COR-L47 (cell line): Measurements from ENCODE around the gene MACROD2.

Experiments used
- DNase-seq: peaks from one replicate; lab custom pipeline; 2025; lab: John Stamatoyannopoulos, UW

The MACROD2 gene

DNA sequence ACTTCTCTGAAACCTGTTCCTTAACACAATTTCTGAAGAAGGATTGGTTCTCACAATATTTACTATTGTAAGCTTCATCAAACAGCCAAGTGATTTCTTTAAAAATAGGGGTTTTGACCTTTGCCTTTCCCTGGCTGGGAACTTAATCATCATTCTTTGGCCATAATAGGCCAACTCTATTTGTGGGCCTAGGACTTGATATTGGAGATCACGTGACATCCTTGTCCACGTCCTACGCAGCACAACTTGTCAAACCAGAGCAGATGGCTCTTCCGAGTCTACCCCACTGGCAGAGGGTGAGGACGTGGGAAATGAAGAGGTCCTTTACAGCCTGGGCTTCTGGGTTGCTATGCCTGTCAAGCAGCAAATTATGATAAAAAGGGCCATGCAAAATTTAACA is 1547.3 kb downstream of the MACROD2 start:
- DNase-seq = no peak

DNA sequence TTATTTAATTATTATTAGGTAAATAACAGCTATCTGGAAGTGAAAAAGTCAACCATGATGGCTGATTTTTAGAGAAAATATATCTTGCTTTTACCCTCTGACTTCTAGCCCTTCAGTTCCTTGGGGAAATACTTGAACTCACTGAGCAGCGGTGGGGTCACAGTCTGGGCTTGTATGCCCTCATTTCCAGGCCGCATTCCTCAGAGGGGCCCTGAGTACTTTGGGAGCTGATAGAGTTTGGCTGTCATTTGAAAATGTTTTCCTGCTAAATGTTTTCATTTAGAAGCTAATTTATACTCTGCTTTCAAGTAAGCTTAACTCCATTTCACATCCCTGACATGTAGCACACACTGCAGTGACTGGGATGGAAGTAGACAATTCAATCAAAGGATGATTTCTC is 1549.4 kb downstream of the MACROD2 start:
- DNase-seq = no peak

DNA sequence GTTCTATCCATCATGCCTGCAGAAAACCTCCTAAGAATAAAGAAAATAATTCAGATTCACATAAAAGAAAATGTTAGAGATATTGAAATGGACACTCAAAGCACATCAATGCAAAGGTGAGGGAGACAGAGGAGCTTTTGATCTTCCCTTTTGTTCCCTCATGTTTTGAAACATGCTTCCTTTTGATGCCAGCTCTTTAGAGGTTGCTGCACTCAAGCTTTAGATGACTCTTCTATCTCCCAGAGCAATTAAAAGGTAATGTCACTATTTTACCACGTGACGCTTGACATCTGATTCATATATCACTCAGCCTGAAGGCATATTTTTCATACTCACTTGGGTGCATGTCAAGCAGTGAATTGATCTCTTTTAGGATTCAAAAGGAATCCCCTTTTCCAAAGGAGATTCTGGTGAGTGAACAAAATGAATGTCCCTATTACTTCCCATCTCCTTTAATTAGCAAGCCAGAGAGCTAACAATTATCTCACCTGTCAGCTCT is 1551.3 kb downstream of the MACROD2 start:
- DNase-seq = no peak

DNA sequence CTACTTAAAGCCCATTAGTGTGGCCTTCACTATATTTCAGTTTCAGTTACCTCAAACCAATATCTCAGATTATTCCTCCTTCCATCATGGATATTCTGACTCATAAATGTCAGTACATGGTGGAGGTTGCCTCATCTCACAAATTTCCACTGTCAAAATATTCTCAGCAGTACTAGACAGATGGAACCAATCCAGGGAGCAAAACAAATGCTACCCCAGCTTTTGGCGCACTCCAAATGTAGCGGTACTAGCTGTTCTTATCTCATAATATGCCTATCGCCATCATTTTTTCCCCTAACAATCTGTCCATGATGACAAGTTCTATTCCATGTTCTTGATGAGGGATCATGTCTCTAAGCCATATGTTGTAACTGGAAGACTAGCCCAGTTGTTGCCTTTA is 1551.8 kb downstream of the MACROD2 start:
- no peak for DNase-seq

DNA sequence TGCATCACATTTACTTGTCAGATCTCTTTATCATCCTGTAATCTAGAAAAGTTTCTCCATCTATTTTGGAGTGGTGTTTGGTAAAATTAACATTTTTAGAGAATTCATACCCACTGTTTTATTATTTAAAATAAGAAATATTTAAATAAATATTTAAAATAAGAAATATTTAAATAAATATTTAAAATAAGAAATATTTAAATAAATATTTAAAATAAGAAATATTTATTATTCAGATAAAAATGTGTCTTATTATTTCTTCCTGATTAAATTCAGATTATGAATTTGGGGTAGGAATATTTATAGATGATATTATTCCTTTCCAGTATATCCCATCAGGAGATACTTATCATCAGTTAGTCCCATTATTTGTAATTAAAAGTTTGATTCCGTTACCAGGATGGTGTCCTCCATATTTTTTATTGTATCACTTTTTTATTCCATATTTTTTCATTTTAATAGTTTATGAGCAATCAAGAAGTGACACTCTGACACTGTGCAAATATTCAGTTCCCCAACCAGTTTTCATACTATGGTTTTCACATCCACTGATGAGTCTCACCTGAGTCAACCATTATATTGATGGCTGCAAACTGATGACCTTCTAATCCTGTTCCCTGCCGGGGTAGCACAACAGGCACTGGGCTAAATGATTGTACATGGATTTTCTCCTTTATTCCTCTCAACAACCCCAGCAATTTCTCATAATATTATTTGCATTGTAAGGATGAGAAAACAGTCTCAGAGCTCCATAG is 1555.0 kb downstream of the MACROD2 start:
- DNase-seq = no peak

DNA sequence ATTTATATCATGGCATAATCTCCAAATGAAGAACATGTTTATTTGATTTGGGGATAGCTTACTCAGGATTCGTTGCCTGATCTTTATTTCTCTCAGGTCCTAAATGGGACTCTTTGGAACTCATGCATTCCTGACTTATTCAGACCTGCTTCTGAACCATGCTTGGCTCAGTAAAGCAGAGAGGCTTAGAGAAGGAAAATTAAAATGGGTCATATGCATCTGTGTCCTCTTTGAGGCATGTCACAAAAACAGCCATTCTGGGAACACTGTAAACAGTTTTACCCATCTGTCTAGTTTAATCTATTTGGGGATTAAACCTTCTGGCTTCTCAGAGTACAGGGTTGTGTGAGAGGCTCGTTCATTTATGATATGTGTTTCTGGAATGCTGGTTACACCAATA is 1560.6 kb downstream of the MACROD2 start:
- no peak for DNase-seq

DNA sequence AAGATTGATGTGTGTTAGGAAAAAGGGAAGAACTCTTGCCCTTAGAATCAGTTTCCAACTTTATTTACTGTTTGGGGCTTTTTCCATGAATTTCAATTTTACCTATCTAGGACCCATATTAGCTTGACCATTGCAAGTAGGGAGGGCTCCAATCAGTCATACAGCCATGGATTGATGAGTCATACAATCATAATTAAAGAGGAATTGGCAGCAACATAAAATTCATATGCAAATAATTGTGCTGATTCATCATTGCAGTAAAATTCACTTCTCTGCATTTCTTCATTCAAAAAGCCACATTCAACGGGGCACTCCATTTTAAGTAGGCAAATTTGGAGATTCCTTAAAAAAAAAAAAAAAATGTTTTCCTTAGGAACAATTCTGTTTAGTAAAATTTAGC is 1561.6 kb downstream of the MACROD2 start:
- no peak for DNase-seq

DNA sequence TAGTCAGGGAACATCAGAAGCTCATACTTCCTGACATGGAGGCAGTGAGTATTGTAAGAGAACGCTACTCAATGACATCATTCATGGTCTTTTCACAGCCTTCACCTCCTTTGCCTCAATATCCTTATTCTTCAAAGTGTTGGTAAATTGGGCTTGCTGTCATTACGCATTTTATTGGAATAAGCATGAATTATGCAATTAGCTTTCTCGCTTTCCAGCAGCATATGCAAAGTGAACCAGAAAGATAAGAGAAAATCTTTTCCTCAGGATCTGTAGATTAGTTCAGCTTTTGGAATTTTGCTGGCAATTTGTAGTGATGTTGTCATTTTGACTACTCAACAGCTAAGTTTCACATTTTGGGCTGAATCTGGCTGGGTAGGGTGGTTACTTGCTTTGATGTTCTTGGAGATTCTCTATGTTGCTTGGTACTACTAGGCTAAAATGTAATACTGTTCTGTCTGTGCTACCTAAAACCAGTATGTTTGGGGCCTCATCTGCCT is 1565.8 kb downstream of the MACROD2 start:
- DNase-seq = no peak

DNA sequence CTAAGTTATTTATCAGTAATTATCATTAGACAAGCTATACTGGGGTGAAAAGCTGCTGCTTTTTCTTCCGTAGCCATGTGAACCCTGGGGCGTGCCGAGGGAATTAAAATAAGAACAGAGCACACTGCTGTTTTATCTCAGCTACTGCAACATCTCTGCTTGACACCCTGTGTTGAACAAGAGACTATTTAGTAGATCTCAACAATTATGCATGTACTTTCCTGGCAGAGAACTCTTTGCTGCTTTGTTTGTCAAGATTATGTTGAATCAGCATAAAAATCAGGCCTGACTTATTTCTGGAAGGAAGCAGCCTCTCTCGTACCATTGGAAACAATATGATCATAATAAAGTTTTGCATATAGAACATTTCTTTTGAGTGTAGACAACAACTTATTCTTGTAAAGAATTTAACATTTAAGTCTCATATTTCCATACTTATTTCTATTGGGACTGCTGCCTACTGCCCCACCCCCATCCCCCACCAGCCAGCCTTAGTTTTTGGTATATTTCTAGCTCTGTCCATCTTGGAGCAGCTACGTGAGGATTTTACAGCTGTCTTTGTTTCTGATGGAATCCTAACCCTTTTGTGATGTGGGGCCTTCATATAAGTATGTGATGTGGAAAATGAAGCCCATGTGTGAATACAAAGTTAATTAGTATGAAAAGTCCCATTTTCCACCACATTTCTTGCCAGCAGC is 1566.5 kb downstream of the MACROD2 start:
- DNase-seq = no peak

DNA sequence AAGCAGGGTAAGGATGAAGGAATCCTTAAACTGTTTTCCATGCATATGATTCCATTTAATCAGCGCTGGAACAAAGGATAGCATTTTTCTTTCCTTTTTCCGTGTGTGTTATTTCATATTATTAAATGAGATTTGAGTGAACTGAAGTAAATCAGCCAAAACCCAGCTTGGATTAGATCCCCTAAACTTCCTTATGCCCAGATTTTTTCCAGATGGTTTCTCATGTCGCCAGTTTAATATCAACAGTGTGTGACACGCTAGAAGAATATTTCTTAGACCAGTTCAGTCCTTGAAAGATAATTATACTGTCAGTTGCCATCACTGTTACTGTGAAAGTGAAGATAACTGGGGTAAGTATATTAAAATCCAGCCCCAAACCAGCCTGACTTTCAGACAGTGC is 1568.5 kb downstream of the MACROD2 start:
- no peak for DNase-seq

DNA sequence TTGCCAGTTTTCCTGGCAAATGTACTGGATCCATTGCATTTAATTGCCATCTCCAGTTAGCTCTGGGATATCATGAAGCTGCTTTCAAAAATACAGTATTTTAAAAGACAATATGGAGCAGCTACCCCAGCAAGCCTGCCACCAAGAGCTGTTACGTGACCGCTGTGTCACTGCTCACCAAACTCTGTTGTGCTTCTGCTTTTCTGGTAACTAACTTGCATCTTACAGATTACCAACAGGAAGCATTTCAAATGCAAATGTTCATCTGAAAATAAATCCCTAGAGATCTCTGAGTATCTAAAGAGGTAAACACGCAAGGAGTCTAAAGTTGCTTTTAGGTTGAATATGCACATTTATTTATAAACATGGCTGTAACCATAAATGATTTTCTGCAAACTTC is 1569.7 kb downstream of the MACROD2 start:
- DNase-seq = no peak

DNA sequence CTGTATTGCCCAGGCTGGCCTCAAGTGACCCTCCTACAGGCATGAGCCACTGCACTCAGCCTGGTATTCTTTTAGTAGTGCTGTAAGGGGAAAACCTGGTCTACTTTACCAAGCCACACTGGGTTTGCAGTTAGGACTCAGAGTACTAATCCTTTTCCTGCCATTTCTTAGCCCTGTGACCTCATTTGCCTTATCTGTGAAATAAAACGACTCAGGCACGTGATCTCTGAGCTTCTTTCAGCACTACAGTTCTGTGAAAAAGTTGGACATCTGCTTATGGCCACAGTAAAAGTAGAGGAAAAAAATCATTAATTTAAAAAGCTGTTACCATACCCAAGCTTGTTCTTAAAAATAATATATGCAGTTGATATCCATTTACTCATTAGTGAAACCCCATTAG is 1570.5 kb downstream of the MACROD2 start:
- no peak for DNase-seq

DNA sequence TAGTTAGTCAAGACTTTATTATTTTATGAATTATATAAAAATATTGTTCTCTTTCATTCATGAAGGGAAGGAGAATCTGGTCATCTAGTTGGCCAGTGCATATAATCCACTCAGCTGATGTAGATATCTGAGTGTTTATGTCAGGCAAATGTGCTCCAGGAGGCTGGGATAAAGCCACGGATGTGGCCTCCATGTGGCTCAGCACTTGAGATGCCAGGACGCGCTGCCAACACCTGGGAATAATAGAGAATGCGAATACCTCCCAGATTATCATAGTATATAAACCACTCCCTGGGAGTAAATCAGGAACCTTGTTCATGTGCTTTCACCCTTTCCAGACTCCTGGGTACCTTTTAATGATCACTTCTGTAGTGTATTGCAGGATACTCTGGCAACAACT is 1571.9 kb downstream of the MACROD2 start:
- DNase-seq = no peak

DNA sequence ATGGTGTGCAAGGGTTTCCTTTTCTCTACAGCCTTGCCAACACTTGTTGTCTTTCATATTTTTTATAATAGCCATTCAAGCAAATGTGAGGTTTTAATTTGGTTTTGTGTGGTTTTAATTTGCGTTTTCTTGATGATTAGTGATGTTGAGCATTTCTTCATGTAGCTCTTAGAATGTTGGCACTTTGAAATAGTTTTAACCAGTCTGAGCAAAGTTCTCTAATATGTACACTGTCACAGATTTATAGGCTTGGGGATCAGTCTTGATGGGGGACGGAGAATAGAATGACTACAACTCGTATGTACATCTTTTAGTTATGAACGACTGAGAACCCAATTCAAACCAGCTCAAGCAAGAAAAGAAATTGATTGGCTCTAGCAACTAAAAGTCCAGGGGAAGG is 1574.8 kb downstream of the MACROD2 start:
- no peak for DNase-seq

DNA sequence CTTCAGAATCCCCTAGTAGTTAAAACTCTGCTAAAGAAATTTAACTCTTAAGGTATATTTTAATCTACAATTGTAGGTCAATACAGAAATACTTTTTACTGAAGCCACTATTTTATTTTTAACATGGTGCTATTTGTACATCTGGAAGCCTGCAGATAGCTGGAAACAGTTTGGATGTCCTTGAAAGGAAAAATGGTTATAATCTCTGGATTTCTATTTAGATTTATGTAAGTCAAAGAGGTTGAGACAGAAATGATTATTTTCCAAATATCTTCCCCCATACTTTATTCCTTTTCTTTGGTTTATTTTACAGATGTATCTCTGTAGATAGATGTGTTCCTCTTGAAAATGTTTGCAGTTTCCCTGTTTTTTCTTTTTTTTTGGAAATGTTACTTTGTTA is 1575.7 kb downstream of the MACROD2 start:
- DNase-seq = no peak

DNA sequence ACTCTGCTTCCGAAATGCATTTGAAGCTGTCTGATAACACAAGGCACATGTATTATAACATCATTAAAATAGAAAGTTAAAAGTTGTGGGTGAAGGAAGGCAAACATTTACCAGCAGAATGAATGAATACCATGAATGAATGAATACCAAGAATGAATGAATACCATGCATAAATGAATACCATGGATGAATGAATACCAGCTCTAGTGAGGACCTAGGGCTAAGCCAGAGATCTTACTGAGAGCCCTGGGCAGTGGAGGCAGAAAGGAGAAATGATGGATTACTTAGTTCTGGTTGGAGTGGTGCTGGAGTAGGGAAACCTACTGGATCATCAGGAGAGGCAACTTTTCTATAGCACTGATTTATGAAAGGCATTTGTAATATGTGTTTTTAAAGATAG is 1579.9 kb downstream of the MACROD2 start:
- no peak for DNase-seq

DNA sequence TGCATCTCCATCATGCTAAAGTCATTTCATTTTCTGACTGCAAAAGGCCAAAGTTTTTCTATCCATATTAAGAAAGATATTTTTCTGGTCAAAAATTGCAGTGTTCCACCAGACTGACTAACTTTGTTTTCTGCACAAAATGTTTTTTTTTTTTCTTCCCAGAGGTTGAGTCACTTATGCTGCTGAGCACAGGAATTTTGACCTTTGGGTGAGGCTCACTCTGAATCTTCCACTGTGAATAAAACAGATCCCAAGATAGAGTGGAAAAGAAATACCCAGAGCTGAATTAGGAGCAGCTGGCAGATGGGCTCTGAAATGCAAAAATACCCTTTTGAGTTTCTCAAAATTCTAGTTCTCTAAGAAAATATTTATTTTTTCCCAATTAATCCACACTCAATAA is 1581.1 kb downstream of the MACROD2 start:
- DNase-seq = no peak

DNA sequence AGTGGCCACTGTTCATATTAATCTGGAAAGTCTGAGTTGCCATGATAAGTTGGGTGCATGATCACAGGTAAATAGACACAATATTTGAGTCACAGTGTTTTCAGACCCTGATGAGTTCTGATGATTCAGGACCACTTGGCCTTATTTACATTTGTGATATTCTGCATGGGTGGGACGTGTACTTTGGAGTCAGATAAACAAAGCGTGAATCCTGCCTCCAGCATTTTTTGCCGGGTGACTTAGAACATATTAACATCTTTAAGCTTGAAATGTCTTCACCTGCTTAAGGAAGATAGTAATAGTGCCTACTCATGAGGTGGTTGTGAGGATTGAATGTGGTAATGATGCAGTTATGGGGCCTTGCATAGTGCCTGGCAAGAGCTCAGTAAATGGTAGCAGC is 1582.8 kb downstream of the MACROD2 start:
- no peak for DNase-seq

DNA sequence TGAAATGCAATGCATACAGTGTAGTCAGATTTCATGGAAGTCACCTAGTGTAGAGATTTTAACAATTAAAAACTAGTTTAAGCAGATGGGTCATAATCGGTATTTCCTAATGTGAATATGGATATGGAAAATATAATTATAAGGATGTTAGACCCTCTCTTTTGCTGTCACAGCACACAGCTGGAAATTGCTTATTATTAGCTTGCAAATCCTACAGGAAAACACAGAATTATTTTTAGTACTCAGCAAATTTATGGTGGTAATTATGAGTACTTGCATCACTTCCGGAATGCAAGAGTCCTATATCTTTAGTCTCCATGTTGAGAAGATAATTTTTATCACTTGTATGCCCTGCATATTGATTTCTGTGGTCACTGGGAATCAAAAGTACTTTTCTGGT is 1584.4 kb downstream of the MACROD2 start:
- DNase-seq = no peak

DNA sequence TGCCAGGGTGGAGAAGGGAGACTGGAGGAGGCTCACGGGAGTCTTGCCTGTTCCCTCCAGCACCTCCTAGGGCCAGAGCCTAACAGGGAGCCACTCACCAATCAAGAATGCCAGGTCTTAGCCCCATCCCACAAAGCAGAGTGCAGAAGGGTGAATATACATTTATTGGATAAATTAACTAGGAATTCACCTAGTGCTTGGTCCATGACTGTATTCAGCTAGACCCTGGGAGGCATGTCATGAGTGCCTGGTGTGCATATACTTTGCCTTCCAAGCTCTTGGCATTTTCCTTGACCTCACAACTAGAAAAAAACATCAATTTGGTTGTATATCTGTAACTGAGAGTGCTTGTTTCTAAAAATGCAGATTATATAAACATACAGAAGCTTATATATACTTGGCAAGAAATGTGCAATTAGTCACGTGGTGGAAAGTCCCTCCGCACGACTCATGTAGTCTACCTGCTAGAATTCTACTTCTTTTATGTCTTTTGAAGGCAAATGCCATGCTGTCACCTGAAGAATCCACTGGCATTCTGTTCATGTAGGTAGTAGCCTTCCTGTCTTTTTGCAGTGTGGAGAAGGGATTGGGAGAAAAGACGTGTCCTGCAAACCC is 1586.9 kb downstream of the MACROD2 start:
- no peak for DNase-seq

DNA sequence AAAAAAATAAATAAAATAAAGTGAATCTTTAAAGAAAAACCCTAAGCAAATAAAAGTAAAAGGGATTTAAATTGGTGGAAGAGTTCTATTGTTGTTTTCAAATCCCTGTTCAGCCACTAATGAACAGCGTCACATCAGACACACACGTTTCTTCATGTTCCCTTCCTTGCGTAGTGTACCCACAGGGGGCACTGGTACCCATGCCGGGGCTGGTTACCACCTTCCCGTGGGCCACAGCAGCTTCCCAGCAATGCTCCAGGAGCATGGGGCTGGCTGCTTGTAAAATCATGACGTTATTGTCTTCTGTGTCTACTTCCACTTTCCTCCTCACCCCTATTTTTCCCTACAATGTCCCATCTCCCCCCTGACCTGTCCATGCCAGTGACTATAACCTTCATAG is 1589.2 kb downstream of the MACROD2 start:
- no peak for DNase-seq

DNA sequence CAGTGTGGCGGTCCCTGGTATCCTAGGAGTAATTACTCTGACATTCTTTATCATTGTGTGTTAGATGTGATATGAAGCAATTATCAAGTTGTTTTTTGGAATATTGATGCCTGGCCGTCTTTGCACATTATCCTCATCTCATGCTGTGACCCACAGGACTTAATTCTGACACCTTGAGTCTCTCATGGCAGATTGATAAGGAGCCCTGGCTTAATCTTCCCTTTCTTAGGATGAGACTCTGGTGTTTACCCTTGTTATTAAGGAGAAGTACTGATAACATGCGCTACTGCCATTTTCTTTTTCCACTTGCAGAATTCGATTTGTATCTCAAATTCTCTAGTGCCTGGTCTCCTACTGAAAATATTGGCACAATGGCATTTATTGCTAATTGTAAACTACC is 1597.8 kb downstream of the MACROD2 start:
- no peak for DNase-seq

DNA sequence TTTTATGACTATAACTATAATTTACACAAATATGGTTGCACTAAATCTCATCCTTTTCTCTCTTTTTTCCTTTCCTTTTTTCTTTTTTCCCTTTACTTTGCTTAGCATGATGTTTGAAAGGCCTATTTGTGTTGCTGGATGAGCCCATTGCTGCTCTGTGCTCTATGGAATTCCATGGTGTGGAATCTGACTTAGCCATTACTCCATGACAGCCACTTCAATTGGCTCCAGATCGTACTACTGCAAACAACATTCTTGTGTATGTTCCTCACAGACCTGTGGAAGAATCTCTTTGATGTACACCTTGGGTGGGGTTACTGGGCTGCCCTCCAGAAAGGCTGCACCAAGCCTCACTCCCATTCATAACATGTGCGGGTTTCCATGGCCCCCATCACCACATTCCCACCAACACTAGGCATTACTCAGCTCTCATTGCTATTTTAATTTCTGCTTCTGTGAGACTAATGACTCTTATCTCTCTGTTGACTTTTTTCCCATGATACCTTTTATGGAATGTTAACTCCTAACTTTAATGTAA is 1598.9 kb downstream of the MACROD2 start:
- no peak for DNase-seq
